OCI-LY3 (cell line): ENCODE data around the gene P2RX2.

Experiments used
- CTCF ChIP-seq: fragments of 200-600, 300-600 bp; sonication (generic); IDR thresholded peaks from 2 replicates; pipeline ENCODE4 v1.5.1; 2014; ENCODE audit warnings: antibody characterized with exemption, low read length, low read depth
- EZH2phosphoT487 ChIP-seq: fragments of 200-600 bp; shearing (Covaris generic); IDR thresholded peaks from 2 replicates; pipeline ENCODE4 v1.6.1; 2018; ENCODE audit warnings: antibody characterized with exemption, mixed run types, low read depth

GRCh38 chr12:132577191-132577920 is 41.2 kb upstream of the P2RX2 start:
- no peak for TF ChIP-seq CTCF
- TF ChIP-seq EZH2phosphoT487: no peak
